HG03108 (cell line): ENCODE measurements around the gene UQCR10.

ENCODE experiments used
- ATAC-seq: cut with Tn5 transposase; IDR thresholded peaks from one replicate; pipeline ENCODE4 v1.9.1; 2021; ENCODE audit warnings: moderate library complexity; ENCODE audit not compliant: unreplicated experiment

Gene UQCR10

DNA sequence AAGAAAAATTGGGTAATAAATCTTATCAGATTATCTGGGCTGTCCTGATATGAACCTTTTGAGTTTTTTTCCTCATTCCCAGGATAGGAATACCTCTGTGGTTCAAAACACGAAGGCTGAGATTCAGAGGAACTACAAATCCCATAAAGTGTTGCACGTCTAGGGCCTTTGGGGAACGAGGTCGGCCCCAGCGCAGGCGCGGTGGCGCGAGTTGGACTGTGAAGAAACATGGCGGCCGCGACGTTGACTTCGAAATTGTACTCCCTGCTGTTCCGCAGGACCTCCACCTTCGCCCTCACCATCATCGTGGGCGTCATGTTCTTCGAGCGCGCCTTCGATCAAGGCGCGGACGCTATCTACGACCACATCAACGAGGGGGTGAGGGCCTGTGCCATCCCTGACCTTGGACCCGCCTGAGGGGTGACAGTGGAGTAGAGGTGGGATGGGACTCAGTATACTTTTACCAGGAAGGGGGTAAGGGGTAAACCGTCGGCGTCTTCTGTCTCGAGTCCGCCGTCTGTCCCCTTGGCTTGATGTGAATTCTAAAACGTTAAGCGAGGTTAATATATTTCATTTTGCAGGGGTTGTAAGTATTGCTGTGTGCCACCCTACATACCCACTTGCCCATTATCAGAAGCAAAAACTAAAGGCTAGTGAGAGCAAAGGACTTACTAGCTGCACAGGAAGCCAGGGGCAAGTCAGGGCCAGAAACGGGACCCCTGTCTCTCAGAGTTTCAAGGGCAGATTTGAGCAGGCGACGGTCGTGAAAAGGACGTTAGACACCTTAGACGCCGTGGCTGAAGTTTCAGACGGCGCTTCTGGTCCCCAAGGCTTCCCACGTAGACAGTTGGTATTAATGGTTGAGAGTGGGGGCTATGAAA, at the start of gene UQCR10:
UQCR10 (plus strand) TSS at position 199 of the 881 bp plus-strand sequence; CDS start at position 229, 30 bp downstream.
- peak; percentile 47 for ATAC-seq

DNA sequence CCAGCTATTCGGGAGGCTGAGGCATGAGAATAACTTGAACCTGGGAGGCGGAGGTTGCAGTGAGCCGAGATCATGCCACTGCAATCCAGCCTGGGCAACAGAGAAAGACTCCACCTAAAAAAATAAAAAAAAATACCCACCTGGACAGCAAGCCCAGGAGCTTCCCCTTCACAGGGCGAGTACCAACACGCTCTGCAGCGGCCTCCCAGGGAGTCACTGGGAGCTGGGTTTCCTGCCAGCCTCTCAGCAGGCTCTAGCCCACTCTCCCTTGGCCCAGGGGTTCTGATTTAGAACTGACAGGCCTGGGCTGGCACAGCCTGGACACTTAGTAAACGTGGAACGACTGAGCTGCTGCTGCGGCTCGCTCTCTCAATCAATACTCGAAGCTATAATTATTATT, 49.4 kb upstream of the UQCR10 start:
- no peak for ATAC-seq

DNA sequence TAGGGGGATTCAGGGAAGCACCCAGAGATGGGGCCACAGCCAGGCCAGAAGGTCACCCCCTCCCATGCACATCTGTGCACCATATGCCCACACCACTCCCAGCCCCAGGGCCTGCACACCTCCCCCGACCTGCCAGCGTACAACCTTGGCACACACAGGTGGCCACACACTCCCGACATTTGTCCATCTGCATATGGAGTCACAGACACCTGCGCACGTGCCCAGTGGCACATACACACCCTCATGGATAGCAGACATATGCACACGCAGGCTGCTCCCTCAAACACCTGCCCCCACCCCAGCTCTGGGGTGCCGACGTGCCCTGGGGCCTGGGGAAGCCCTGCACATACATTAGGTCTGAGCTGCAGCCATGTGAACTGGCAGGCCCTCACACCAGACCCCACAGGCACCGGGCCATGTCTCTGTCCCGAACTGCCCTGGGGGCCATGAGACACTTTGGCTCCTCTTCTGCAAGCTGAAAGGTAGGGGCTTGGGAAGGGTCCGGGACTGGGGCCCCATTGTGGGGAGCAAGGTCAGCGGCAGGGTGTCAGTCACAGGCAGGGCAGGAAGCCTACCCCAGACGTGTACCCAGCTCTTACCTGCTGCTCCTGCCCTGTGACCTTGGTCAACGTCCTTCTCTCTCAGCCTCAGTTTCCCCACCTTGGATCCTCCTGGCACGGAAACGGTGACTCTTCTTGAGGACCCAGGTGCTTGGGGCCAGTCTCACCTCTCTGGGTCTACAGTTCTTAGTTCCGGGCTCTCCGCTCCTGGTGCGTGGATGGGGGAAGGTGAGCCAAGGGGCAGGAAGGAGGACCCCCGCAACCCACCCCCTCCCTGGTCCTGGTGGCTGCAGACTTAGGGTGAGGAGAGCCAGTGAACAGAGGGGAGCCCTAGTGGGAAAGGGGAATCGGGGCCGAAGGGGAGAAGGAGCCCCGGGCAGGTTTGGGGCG, 47.9 kb upstream of the UQCR10 start:
- ATAC-seq, result no peak

DNA sequence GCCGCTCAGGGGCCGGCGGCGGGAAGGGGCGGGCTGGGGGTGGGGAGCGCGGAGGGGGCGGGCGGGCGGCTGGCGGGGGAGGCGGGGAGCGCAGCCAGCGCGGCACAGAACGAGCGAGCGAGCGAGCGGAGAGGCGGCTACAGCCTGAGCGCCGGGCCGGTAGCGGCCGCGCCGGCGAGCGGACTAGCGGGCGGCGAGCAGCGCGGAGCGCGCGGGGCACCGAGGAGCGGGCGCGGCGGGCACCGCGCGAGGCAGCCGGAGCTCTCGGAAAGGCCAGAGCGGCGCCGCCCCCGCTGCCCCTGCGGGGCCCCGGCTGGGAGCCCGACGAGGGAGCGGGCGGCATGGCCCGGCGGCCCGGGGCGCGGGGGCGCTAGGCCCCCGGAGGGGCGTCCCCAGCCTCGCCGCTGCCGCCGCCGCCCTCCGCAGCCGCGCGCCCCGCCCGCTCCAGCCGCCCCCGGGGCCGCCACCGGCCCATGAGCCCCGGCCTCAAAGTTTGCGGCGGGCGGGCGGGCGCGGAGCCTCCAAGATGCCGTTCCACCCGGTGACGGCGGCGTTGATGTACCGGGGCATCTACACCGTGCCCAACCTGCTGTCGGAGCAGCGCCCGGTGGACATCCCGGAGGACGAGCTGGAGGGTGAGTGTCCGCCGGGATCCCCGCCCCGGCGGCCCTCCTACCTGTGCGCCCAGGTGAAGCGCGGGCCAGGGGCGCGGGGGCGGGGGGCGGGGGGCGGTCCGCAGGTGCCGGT, 47.1 kb upstream of the UQCR10 start, which contains the start of gene CABP7:
CABP7 (plus strand) TSS at position 105 of the 747 bp plus-strand sequence; CDS start at position 527, 422 bp downstream.
- no peak for ATAC-seq

DNA sequence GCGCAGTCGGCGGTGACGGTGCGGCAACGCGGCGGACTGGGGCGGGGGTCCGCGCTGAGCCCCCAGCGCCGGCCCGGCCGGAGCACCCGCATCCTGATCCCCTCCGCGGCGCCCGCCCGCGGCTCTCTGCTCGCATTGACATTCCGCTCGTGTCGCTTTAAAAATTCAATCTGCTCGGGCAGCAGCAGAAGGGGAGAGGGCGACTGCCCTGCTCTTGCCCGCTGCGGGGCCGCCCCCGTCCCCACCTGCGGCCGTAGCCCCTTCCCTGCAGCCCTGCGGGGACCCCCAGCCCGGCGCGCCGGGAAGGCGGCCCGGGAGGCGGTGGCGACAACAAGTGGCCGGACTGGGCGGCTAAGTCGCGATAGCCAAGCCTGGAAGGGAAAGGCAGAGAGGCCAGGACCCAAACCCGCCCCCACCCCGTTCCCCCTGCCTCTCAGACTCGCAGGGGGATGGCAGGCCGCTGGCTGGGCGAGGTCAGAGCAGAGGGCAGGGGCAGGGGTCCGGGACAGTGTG, 46.3 kb upstream of the UQCR10 start:
- no peak for ATAC-seq

DNA sequence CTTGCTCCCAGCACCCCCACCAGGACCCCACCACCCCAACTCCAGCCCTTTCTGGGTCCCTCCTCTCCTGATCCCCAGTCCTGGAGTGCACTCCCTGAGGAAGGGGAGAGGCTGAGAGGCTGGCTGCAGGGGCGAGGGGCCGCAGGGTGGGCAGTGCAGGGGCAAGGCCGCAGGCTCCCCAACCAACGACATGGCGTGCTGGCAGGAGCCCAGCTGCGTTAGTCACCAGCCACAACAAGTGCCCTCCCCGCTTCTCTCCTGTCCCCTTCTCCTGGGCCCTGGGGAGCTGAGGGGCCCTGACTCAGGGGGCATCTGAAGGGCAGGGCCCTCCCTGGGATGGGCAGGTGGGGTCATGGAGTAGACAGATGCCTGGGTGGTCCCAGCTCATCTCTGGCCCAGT, 45.0 kb upstream of the UQCR10 start:
- no peak for ATAC-seq

DNA sequence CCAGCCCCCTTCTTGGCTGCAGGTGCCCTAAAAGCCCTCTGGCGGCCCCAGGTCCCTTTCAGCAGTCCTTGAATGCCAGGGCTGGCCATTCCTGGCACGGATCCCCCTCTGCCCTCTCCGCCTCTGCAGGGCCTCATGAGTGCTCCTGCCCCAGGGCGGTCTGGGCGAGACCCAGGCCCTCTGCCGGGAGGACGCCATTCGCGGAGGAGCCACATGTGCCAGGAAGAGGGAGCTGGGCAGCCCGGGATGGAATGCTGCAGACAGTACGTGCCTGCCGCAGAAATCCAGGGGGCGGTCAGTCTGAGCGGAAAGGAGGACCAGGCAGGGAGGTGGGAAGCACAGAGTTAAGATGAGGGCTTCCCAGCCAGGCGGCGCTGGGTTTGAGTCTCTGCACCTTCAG, 44.6 kb upstream of the UQCR10 start:
- ATAC-seq, result no peak

DNA sequence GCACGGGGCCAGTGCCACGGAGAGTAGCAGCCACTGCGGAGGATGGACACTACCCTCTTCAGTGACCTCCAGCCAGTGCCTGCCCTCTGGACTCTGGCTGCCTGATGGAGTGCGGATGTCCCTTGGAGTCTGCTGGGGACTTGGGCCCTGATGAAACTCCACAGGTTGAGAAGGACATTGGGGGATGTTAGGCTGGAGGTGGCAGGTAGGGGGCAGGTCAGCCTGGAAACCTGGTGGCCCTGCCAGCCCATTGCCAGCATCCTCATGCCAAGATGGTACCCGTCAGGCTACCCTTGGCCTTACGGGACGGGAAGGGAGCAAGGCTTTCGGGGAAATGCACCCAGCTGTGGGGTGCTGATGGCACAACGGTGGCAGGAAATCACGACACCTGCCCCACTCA, 43.4 kb upstream of the UQCR10 start:
- no peak for ATAC-seq

DNA sequence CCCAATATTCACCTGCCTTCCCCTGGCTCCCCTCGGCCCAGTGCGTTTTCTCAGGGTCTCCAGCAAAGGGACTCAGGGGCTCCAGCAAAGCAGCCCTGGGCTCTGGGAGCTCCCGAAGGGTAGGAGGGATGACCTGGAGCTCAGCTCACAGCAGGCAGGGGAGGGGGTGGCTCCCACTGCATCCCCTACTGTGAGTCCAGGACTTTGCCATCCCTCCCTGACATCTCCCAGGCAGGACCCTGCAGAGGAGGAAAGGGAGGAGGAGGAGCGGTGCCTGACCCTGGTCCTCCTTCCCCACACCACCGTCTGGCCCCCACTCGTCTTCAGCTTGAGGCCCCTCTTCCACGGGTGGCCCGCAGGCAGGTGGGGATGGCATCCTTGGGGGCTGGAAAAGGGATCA, 42.3 kb upstream of the UQCR10 start:
- ATAC-seq, result no peak

DNA sequence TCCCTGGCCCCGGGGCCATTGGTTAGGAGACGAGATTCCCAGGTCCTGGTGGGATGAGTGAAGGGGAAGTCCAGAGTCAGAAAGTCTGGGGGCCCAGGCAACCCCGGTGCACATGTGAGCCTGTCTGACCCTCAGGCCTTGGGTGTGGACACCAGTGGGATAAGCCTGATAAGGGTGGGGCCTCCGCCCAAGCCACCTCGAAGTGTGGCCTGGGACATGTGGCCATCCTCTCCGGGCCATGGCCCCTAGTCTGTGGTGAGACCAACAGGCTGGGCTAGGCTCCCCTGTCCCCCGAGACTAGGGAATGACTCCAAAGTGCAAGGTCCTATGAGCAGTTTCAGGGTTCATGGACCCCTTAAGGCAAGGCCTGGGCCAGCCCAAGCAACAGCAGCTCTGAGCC, 41.1 kb upstream of the UQCR10 start:
- no peak for ATAC-seq

DNA sequence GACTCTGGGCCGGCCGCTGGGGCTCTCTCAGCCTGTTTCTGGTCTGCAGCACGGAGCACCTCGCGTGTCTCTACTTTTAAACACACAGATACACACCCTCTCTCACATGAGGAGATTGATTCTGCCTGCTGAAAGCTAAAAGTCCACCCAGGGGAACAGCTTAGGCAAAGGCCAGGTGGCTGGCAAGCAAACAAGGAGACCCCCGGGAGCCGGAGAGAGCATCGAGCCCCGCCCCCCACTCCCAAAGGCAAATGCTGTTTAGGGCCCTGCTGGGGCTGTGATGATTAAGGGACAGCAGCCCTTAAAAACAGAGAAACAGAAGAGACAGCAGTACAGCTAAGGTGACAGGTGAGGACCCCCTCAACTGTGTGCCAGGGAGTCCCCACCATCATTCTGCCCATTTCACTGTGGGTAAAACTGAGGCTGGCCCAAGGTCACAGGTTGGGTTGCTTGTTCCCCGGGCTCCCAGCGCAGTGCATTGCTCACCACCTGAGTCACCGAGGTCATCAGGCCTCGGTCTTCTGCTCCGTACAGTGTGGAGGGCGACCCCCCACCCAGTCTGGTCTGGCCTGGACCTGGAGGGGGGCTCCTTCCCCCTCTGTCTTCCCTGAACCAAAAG, 40.5 kb upstream of the UQCR10 start:
- ATAC-seq, result no peak

DNA sequence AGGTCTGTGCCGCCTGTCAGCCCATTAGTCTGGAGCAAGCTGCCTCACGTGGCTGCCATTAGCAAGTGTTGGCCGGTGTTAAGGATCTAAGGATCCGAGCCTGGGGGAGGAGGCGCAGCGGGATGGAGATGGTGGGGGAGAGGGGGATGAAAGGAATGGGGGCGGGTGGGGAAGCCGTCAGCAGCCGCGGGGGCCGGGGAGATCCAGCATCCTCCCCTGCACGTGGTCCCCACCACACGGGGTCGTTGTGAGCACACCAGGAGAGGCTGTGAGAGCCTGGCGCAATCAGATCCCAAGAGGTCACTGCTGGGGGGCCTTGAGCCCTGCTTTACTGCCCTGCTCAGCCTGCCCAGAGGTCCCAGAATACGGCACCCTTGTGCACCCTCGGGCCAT, 40.0 kb upstream of the UQCR10 start:
- no peak for ATAC-seq

DNA sequence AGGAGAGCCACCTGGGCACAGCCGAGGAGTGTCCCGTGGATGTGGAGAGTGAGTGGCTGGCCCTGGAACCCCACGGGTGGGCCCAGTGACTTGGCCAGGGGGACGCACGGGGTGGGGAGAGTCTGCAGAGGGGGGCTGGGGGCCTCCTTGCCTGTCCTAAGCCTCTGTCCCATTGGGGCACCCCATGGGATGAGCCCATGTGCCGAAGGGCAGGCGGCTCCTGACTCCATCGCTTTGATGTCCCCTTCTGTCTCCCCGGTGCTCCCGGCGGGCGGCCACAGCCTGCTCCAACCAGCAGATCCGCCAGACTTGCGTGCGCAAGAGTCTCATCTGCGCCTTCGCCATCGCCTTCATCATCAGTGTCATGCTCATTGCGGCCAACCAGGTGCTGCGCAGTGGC, 38.0 kb upstream of the UQCR10 start:
- ATAC-seq, result no peak

DNA sequence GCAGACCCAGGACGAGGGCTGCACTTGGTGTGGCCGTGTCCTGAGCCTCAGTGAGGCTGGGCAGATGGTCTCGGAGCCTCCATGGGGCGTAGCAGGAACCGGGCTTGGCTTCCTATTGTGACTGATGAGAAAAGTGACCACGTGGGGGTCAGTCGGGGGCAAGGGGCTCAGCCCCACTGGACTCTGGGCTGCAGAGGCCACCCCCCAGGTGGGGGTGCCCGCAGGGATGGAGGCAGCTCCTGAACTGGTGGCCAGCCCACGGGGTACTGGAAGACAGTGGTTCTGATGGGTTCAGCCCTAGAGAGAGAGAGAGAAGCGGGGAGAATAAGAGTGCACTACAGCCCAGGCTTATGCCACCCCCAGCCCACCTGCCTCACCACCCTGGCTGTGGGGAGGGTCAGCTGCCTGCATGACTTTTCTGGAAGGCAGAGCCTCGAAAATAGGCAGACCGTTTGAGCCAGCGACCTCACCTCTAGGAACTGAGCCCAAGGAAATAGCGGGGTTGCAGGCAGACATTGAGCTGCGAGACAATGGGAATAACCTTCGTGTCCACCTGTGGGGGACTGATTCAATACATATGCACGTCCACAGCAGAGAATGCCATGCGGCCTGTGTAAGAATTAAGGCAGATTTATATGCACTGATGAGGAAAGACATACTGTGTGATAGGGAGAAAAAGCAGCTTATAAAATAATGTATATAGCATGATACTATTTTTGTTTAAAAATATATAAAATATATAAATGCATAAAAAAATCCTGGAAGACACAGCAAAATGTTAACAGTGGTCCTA, 35.9 kb upstream of the UQCR10 start:
- ATAC-seq, result no peak

DNA sequence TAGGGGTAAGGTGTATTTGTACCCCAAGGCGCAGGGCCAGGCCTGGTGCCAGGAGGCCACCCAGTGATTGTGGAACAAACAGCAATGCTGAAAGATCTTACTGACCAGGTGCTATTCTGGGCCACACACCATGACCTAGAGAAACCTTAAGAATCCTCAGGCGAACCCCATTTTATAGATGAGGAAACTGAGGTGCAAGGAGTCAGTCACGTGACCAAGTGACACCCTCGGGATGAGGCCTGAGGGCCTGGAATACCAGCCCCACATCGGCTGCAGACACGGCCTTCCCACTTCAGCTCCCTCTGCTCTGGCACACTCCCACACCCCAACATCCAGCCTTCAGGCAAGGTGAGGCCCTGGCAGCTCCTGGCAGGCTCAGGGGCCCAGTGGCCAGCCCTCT, 34.3 kb upstream of the UQCR10 start:
- ATAC-seq, result no peak

DNA sequence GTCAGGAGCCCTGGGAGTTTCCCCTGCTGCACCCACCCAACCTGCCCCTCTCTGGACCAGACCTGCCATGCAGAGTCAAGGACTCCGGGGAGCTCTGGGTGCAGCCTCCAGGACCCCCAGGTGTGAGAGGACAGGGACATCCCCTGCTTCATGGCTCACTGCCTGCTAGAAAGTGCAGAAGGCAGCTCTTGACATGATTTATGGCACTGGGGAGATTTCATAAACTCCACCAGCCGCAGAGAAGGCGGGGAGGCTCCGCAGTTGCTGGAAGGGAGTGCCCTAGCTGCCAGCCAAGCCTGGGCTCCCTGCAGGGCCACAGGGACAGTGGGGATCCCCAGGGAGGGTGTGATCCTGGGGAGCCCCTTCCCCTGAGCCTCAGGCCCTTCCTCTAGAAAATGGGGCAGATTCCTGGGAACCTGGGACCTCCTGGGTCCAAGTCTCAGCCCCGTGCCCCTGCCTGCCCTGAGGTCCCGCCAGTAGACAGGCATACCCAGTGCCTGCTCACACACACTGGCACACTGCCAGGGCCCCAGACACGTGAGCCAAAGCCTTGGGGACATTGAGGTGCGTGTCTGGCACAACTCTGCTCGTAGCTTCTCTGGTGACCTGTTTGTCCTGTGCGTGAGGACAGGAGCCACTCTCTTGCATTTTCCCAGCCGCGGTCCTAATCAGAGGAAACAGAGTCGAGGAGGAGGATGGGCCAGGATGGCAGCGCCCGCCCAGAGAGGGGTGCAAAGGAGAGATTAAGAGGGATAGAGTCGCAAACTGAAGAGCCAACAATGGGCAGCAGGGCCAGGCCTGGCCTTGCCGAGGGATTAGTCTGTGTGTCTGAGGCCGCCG, 33.6 kb upstream of the UQCR10 start:
- ATAC-seq, result no peak

DNA sequence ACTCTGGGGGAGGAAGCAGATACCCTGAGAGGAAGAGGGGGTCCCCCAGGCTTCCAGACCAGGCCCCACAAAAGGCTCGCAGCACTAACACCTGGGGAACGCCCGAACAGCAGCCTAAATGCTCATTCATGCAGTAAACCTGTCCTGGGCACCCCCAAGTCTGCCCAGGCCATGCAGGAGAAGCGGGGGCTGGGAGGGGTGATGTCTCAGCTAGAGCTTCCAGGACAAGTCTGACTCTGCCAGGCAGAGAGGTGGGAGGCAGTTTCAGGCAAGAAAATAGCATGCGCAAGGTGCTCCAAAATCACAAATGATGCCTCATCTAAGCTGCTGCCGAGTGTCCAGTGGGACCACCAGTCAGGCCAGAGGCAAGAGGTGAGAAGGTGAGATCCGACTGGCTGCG, 32.8 kb upstream of the UQCR10 start:
- no peak for ATAC-seq

DNA sequence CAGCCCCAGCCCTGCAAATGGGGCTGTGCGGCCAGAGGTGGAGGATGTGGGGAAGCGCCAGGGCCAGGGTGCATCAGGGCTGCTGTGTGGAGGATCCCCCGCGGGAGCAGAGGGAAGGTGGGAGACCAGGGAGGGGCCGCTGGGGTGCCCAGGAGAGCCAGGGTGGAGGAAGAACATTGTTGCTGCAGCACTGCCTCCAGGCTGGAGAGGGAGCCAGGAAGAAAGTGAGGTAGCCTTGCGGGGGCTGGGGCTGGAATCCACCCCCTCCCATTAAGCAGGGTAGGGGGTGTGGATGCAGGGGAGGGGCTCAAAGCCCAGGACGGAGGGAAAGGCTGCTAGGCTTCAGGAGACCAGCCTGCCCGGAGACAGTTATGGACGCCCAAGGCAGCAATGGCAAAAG, 32.3 kb upstream of the UQCR10 start:
- ATAC-seq, result no peak

DNA sequence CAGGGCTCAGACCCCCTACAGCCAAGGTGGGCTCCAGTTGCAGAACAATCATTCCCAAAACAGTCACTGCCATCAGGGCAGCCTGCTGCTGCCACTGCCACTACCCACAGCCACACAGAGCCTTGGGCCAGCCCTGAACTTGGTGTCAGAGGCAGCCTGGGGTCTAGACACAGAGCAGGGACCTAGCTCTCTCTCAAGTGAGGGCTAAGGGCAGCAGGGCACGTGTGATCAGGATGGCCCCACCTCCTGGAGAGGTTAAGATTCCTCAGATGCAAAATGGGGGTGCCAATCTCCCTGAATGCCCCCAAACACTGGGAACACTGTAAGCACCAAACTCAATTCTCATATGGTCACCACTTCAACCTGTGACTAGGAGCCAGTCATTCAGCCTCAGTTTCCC, 31.8 kb upstream of the UQCR10 start:
- no peak for ATAC-seq
